Activated CD8-positive, alpha-beta memory T cell treated with anti-CD3 and anti-CD28 coated beads for 24 hours (primary cell): ENCODE results near the gene SETDB1.
A peak's percentile ranks its signal among the peaks of the same experiment; 100 is the strongest.

ENCODE experiments used
- DNase-seq: peaks from one replicate; pipeline ENCODE4 v3.0.0-alpha.2; 2020

The SETDB1 gene

GRCh38 chr1:151006327-151007052 is 80.3 kb downstream of the SETDB1 start, which contains the start of gene MINDY1:
Gene MINDY1 (minus strand): TSS chr1:151006902. CDS start chr1:151002617, 4,285 bp downstream.
- no peak for DNase-seq

GRCh38 chr1:151007853-151008243 is 81.7 kb downstream of the SETDB1 start:
- DNase-seq = no peak

GRCh38 chr1:151008244-151009205 is 82.4 kb downstream of the SETDB1 start, which contains the start of gene PRUNE1:
Gene PRUNE1 (plus strand): TSS chr1:151008449. CDS start chr1:151008633, 184 bp downstream.
- DNase-seq = peak; percentile 96

GRCh38 chr1:151009206-151009587 is 83.0 kb downstream of the SETDB1 start:
- DNase-seq = no peak

- DNase-seq = no peak
Observed at GRCh38 chr1:151009674-151010345, 83.6 kb downstream of the SETDB1 start.

GRCh38 chr1:151010346-151010726 is 84.2 kb downstream of the SETDB1 start:
- DNase-seq = no peak

GRCh38 chr1:151011154-151011850 is 85.1 kb downstream of the SETDB1 start:
- DNase-seq = no peak

- DNase-seq = no peak
Observed at GRCh38 chr1:151012684-151013471, 86.7 kb downstream of the SETDB1 start.

GRCh38 chr1:151013518-151013917 is 87.4 kb downstream of the SETDB1 start:
- DNase-seq = no peak
